SH-SY5Y (cell line): ENCODE results near the gene ITPR2.

Source experiments
- GATA2 ChIP-seq: IDR thresholded peaks from 2 replicates; pipeline ENCODE4 v1.6.1; 2011; ENCODE audit warnings: mild to moderate bottlenecking, low read depth, low read length
- GATA3 ChIP-seq: IDR thresholded peaks from 2 replicates; pipeline ENCODE4 v1.6.1; 2011; ENCODE audit warnings: low read depth, mild to moderate bottlenecking, low read length, moderate library complexity

- TF ChIP-seq GATA2 (no peak), GATA3 (no peak)
Measured at GRCh38 chr12:26777236-26777635, 55.8 kb downstream of the ITPR2 start.
